ENCODE data around the gene GAGE12F.
"Not testable (repeated sequence)": the region's sequence is repeated elsewhere in the genome, so short reads cannot be mapped to it uniquely, and the experiment has no call there.

The GAGE12F gene, protein sequence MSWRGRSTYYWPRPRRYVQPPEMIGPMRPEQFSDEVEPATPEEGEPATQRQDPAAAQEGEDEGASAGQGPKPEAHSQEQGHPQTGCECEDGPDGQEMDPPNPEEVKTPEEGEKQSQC

DNA sequence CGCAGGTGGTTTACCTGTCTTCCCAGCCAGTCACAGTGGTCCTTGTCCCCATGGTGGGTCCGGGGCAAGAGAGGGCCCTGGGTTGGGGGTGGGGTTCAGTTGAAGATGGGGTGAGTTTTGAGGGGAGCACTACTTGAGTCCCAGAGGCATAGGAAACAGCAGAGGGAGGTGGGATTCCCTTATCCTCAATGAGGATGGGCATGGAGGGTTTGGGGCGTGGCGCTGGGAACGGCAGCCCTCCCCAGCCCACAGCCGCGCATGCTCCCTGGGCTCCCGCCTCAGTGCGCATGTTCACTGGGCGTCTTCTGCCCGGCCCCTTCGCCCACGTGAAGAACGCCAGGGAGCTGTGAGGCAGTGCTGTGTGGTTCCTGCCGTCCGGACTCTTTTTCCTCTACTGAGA is at the start of gene GAGE12F:
Gene GAGE12F (plus strand): TSS at position 301 of the 400 bp plus-strand sequence. CDS start 1,155 bp downstream, outside the sequence.
- not testable (repeated sequence) for DNase-seq (ENCODE audit: low read depth); H3K4me3 ChIP-seq (ENCODE audit: low read length)

DNA sequence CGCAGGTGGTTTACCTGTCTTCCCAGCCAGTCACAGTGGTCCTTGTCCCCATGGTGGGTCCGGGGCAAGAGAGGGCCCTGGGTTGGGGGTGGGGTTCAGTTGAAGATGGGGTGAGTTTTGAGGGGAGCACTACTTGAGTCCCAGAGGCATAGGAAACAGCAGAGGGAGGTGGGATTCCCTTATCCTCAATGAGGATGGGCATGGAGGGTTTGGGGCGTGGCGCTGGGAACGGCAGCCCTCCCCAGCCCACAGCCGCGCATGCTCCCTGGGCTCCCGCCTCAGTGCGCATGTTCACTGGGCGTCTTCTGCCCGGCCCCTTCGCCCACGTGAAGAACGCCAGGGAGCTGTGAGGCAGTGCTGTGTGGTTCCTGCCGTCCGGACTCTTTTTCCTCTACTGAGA is 28.8 kb upstream of the GAGE12F start, which contains the start of gene GAGE12C:
Gene GAGE12C (plus strand): TSS at position 301 of the 400 bp plus-strand sequence. CDS start 1,155 bp downstream, outside the sequence.
- not testable (repeated sequence) for H3K4me3 ChIP-seq (ENCODE audit: low read length); DNase-seq (ENCODE audit: low read depth)

DNA sequence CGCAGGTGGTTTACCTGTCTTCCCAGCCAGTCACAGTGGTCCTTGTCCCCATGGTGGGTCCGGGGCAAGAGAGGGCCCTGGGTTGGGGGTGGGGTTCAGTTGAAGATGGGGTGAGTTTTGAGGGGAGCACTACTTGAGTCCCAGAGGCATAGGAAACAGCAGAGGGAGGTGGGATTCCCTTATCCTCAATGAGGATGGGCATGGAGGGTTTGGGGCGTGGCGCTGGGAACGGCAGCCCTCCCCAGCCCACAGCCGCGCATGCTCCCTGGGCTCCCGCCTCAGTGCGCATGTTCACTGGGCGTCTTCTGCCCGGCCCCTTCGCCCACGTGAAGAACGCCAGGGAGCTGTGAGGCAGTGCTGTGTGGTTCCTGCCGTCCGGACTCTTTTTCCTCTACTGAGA is 19.2 kb upstream of the GAGE12F start, which contains the start of gene GAGE12D:
Gene GAGE12D (plus strand): TSS at position 301 of the 400 bp plus-strand sequence. CDS start 1,155 bp downstream, outside the sequence.
- not testable (repeated sequence) for DNase-seq (ENCODE audit: low read depth); H3K4me3 ChIP-seq (ENCODE audit: low read length)

DNA sequence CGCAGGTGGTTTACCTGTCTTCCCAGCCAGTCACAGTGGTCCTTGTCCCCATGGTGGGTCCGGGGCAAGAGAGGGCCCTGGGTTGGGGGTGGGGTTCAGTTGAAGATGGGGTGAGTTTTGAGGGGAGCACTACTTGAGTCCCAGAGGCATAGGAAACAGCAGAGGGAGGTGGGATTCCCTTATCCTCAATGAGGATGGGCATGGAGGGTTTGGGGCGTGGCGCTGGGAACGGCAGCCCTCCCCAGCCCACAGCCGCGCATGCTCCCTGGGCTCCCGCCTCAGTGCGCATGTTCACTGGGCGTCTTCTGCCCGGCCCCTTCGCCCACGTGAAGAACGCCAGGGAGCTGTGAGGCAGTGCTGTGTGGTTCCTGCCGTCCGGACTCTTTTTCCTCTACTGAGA is 9.7 kb upstream of the GAGE12F start, which contains the start of gene GAGE12E:
Gene GAGE12E (plus strand): TSS at position 301 of the 400 bp plus-strand sequence. CDS start 1,155 bp downstream, outside the sequence.
- not testable (repeated sequence) for H3K4me3 ChIP-seq (ENCODE audit: low read length); DNase-seq (ENCODE audit: low read depth)

DNA sequence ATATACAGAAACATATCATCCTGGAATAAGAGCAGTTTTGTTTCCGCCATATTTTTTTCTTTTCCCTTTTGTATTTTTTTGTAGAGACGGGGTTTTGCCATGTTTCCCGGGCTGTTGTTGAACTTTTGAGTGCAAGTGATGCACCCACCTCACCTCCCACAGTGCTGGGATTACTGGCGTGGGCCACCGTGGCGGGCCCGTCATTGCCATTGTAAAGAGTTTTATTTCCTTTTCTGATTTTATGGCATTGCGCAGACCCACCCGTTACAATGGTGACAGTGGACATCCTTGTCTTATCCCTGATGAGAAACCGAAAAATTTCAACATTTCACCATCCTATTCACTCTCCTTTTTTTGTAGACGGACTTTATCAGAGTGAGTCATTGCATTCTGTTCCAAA is 8.1 kb downstream of the GAGE12F start:
- DNase-seq (ENCODE audit: low read depth): not testable (repeated sequence)

DNA sequence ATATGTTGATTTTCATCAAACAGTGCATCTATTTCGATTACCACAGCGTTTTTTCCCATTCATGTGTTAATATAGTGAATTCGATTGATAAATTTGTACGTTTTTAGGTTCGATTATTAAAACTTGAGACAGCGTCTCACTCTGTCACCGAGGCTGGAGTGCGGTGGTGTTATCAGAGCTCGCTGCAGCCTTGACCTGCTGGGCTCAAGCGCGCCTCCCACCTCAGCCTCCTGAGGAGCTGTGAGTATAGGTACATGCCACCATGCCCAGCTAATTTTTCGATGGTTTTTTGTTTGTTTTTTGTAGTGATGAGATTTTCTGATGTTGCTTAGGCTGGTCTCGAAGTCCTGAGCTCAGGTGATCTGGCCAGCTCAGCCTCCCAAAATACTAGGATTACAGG is 8.5 kb downstream of the GAGE12F start:
- DNase-seq (ENCODE audit: low read depth); H3K4me3 ChIP-seq (ENCODE audit: low read length): not testable (repeated sequence)

More for the DNA sequence above, 8.1 kb downstream of the GAGE12F start:
- H3K4me3 ChIP-seq (ENCODE audit: low read length): not testable (repeated sequence)

DNA sequence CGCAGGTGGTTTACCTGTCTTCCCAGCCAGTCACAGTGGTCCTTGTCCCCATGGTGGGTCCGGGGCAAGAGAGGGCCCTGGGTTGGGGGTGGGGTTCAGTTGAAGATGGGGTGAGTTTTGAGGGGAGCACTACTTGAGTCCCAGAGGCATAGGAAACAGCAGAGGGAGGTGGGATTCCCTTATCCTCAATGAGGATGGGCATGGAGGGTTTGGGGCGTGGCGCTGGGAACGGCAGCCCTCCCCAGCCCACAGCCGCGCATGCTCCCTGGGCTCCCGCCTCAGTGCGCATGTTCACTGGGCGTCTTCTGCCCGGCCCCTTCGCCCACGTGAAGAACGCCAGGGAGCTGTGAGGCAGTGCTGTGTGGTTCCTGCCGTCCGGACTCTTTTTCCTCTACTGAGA is 9.5 kb downstream of the GAGE12F start, which contains the start of gene GAGE12G:
Gene GAGE12G (plus strand): TSS at position 301 of the 400 bp plus-strand sequence. CDS start 1,155 bp downstream, outside the sequence.
- not testable (repeated sequence) for H3K4me3 ChIP-seq (ENCODE audit: low read length); DNase-seq (ENCODE audit: low read depth)

DNA sequence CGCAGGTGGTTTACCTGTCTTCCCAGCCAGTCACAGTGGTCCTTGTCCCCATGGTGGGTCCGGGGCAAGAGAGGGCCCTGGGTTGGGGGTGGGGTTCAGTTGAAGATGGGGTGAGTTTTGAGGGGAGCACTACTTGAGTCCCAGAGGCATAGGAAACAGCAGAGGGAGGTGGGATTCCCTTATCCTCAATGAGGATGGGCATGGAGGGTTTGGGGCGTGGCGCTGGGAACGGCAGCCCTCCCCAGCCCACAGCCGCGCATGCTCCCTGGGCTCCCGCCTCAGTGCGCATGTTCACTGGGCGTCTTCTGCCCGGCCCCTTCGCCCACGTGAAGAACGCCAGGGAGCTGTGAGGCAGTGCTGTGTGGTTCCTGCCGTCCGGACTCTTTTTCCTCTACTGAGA is 19.0 kb downstream of the GAGE12F start, which contains the start of gene GAGE12H:
Gene GAGE12H (plus strand): TSS at position 301 of the 400 bp plus-strand sequence. CDS start 1,155 bp downstream, outside the sequence.
- not testable (repeated sequence) for H3K4me3 ChIP-seq (ENCODE audit: low read length); DNase-seq (ENCODE audit: low read depth)

DNA sequence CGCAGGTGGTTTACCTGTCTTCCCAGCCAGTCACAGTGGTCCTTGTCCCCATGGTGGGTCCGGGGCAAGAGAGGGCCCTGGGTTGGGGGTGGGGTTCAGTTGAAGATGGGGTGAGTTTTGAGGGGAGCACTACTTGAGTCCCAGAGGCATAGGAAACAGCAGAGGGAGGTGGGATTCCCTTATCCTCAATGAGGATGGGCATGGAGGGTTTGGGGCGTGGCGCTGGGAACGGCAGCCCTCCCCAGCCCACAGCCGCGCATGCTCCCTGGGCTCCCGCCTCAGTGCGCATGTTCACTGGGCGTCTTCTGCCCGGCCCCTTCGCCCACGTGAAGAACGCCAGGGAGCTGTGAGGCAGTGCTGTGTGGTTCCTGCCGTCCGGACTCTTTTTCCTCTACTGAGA is 28.6 kb downstream of the GAGE12F start, which contains the start of gene GAGE2A:
Gene GAGE2A (plus strand): TSS at position 301 of the 400 bp plus-strand sequence. CDS start 1,155 bp downstream, outside the sequence.
- not testable (repeated sequence) for DNase-seq (ENCODE audit: low read depth)

DNA sequence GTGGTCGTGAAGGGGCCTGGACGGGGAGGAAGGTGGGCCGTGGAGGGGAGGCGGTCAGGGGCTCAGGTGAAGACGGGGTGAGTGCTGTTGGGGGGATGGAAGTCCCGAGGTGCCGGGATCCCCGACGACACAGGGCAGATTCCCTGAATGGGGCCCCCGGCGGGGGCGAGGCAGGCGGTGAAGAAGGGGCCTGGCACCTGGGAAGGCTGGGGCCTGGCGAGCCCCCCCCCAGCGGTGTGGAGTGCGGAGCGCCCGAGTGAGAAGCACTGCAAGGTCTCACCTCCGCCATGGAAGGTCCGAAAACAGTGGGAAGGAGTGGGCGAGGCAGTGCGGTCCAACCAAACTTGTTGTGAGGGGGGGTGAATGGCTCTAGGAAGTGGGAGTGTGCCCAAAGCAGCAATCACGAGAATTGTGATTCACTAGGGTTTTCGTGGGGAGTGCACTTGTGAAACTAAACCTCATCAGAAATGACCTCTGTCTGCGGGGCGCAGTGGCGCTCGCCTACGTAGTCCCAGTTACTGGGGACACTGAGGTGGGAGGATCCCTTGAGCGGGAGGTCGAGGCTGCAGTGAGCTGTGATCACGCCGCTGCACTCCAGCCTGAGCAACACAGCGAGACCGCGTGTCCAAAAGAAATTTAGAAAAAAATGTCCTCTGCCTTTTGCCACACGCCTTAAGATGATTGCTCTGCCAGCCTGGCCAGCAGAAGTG is 29.3 kb downstream of the GAGE12F start:
- H3K4me3 ChIP-seq (ENCODE audit: low read length): not testable (repeated sequence)

More for the DNA sequence above, 28.6 kb downstream of the GAGE12F start, which contains the start of gene GAGE2A:
- not testable (repeated sequence) for H3K4me3 ChIP-seq (ENCODE audit: low read length)

DNA sequence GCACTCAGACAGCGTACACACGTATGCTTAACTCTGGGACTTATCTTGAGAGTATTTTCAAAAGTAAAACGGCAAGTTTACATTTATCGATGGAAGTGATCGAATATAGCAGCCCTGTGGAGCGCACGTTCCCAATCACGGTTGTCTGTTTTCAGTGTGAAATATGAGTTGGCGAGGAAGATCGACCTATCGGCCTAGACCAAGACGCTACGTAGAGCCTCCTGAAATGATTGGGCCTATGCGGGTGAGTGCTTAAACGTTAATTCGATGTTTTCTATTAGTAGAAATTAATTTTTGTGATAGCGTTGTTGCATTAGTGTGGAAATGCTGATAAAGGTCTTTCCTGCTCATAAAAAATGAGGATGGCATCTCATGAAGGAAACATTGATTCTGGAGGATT is 29.8 kb downstream of the GAGE12F start:
- H3K4me3 ChIP-seq (ENCODE audit: low read length); DNase-seq (ENCODE audit: low read depth): not testable (repeated sequence)

More for the DNA sequence above, 29.3 kb downstream of the GAGE12F start:
- not testable (repeated sequence) for DNase-seq (ENCODE audit: low read depth)

DNA sequence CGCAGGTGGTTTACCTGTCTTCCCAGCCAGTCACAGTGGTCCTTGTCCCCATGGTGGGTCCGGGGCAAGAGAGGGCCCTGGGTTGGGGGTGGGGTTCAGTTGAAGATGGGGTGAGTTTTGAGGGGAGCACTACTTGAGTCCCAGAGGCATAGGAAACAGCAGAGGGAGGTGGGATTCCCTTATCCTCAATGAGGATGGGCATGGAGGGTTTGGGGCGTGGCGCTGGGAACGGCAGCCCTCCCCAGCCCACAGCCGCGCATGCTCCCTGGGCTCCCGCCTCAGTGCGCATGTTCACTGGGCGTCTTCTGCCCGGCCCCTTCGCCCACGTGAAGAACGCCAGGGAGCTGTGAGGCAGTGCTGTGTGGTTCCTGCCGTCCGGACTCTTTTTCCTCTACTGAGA is 38.1 kb downstream of the GAGE12F start, which contains the start of gene GAGE1:
Gene GAGE1 (plus strand): TSS at position 301 of the 400 bp plus-strand sequence. CDS start 1,155 bp downstream, outside the sequence.
- DNase-seq (ENCODE audit: low read depth); H3K4me3 ChIP-seq (ENCODE audit: low read length): not testable (repeated sequence)

DNA sequence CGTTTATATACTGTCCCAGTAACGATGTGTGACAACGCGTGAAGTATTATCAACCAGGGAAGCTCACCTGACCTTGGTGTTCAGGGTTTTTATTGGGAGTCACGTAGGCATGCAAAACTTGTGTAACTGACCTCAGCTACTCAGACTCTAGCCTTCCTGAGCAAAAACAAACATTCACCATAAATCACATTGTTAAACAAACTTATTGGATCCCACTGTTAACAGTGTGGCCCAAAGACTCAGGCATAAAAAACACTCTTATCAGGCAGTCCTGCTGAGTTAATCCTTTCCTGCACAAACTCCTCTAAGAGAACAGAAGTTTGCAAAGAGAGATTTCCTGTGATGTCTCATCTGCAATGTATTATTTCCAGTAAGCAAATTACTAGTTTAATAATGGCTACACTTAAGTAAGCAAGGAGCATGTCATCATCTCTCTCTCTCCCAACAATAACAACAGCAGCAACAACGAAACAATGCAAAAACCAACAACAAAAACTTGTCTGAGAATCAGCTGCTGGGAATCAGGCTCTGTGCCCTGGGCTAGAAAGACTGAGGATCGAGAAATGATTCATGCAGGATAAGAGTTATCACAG is 50.2 kb downstream of the GAGE12F start:
- no peak overlapping the region for H3K4me3 ChIP-seq (ENCODE audit: low read length)
- DNase-seq (ENCODE audit: low read depth): no peak
- TF ChIP-seq, protein P1, sequence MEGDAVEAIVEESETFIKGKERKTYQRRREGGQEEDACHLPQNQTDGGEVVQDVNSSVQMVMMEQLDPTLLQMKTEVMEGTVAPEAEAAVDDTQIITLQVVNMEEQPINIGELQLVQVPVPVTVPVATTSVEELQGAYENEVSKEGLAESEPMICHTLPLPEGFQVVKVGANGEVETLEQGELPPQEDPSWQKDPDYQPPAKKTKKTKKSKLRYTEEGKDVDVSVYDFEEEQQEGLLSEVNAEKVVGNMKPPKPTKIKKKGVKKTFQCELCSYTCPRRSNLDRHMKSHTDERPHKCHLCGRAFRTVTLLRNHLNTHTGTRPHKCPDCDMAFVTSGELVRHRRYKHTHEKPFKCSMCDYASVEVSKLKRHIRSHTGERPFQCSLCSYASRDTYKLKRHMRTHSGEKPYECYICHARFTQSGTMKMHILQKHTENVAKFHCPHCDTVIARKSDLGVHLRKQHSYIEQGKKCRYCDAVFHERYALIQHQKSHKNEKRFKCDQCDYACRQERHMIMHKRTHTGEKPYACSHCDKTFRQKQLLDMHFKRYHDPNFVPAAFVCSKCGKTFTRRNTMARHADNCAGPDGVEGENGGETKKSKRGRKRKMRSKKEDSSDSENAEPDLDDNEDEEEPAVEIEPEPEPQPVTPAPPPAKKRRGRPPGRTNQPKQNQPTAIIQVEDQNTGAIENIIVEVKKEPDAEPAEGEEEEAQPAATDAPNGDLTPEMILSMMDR (conservative IDR thresholded peaks at IDR 0.05; ENCODE audit: low read length): no peak
